NOMO-1 treated with dmso at 0.1 percent for 144 hours (cell line): ENCODE results near the gene GSG1L.

ENCODE experiments used
- DNase-seq: peaks from one replicate; lab custom pipeline; 2025; ENCODE audit not compliant: unreplicated experiment; lab: John Stamatoyannopoulos, UW

GSG1L gene

GRCh38 chr16:27742333-27742732 lies 321.2 kb downstream of the GSG1L start:
- no peak for DNase-seq

GRCh38 chr16:27740496-27741201 lies 322.9 kb downstream of the GSG1L start:
- DNase-seq = no peak

GRCh38 chr16:27739606-27740357 lies 323.7 kb downstream of the GSG1L start:
- DNase-seq = no peak

GRCh38 chr16:27738596-27738995 lies 324.9 kb downstream of the GSG1L start:
- DNase-seq = no peak
